Stimulated activated effector memory CD8-positive, alpha-beta T cell treated with anti-CD3 and anti-CD28 coated beads, Interleukin-12 subunit alpha, Interleukin-12 subunit beta, amount 100 ng/mL, for 72 hours (primary cell): ENCODE data around the gene TRAPPC5.

Experiments
- ATAC-seq: fragments of 150-1000 bp; cut with Tn5 transposase; 2 replicates; pipeline ENCODE4 v1.10.0; 2021
- DNase-seq, 2 donors: peaks; one replicate each; pipeline ENCODE4 v3.0.0; 2021 to 2022; ENCODE audit warnings: low spot score in 2 of 2
- H3K27ac Mint-ChIP-seq: one replicate; pipeline ENCODE4 v1.8.0; 2022; ENCODE audit warnings: mild to moderate bottlenecking, mixed read lengths
- H3K36me3 Mint-ChIP-seq: one replicate; pipeline ENCODE4 v1.8.0; 2022; ENCODE audit warnings: mild to moderate bottlenecking, mixed read lengths
- H3K4me1 Mint-ChIP-seq: one replicate; pipeline ENCODE4 v1.8.0; 2022; ENCODE audit warnings: mixed read lengths
- H3K4me3 Mint-ChIP-seq: one replicate; pipeline ENCODE4 v1.8.0; 2022; ENCODE audit warnings: mild to moderate bottlenecking, mixed read lengths
- H3K9me3 Mint-ChIP-seq: one replicate; pipeline ENCODE4 v1.8.0; 2022; ENCODE audit warnings: mixed read lengths

Gene TRAPPC5

DNA sequence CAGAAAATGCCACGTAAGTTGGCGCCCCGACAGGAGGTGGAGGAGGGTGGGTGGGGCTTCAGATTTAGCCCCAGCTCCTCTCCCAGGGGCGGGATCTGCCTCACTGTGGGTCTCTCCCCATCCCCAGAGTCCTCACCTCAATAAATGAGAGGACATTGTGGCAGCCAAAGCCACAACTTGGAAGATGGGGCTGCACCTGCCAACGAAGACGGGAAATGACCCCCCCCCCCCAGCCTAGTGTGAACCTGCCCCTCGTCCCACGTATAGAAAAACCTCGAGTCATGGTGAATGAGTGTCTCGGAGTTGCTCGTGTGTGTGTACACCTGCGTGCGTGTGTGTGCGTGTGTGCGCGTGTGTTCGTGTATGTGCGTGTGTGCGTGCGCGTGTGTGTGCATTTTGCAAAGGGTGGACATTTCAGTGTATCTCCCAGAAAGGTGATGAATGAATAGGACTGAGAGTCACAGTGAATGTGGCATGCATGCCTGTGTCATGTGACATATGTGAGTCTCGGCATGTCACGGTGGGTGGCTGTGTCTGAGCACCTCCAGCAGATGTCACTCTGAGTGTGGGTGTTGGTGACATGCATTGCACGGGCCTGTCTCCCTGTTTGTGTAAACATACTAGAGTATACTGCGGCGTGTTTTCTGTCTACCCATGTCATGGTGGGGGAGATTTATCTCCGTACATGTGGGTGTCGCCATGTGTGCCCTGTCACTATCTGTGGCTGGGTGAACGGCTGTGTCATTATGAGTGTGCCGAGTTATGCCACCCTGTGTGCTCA, 1.5 kb upstream of the TRAPPC5 start:
- Mint-ChIP-seq H3K36me3 (peaks cover 37% of the 10 kb centered on the region), H3K4me1 (peaks cover 65% of the 10 kb centered on the region), H3K4me3 (peak overlapping the region; percentile 90), H3K27ac (peak overlapping the region; percentile 35), H3K9me3 (no peaks in the 10 kb centered on the region)
- ATAC-seq (peak; percentile 82), DNase-seq (peak; percentile 14 to 63)

DNA sequence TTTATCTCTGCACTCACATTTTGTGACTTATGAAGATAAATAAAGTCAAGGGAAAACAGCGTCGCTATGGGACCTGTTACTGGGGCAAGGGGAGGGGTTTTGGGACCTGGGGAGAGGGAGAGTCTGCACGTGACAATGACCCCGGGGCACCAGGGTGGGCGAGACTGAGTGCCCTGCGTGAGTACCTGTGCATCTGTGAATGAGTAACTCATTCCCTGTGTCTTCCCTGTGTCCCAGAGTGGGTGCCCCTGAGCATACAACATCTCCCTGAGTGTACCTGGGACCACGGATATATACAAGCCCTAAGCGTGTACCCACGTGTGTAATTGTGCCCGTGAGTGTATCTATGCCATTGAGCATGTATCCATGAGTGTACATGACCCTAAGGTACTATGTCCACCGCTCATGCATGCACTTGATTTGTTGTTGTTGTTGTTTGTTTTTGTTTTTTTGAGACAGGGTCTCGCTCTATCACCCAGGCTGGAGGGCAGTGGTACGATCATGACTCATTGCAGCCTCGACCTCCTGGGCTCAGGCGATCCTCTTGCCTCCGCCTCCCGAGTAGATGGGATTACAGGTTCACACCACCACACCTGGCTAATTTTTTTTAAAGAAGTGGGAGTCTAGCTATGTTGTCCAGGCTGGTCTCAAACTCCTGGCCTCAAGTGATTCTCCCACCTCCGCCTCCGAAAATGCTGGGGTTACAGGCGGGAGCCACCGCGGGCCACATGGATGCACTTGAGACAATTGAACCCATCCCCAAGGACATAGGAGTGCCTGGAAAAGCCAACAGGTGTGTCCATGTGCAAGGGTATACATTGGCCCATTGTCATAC, 645 bp upstream of the TRAPPC5 start:
- DNase-seq = no peak
- Mint-ChIP-seq H3K9me3 (no peaks in the 10 kb centered on the region), H3K27ac (peak overlapping the region; percentile 35), H3K4me1 (peaks cover 59% of the 10 kb centered on the region), H3K4me3 (peak overlapping the region; percentile 90), H3K36me3 (peaks cover 44% of the 10 kb centered on the region)
- no peak for ATAC-seq

DNA sequence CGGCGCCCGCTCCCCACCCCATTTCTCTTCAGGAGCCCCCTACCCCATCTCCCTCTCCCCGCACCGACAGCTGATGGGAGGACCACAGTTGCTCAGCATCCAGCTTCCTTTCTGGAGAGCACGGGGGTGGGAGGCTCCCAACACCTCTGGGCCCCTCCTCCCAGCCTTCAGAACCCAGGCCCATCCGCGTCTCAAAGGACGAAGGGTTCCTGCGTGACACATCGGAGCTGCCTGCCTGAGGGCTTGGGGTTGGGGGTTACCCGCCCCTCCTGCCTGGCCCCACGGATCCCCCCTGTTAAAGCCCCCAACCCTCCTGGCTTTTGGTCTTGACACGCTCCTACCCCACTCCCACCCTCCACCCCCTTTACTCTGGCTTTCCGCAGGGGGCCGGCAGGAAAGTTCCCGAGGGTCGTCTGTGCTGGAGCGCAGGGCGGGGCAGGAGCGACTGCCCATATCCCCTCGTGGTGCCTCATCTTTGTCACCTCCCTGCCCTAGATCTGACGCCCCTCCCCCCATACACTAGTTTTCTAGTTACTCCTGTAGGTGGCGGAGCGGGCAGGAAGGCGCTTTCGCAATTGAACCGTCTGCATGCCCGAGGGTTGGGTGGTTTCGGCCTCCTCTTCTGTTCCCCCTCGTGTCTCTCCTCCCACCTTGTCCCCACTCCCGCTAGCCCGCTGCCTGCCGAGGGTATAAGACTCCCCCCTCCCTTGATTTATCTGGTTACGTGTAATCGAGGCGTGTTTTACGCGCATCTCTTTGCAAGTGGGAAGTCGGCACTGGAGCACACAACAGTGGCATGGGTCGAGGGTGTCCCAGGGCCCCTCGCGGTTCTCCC, 924 bp downstream of the TRAPPC5 start:
- peaks cover 51% of the 10 kb centered on the region for H3K36me3 Mint-ChIP-seq
- H3K27ac Mint-ChIP-seq = peak overlapping the region; percentile 93
- no peaks in the 10 kb centered on the region for H3K9me3 Mint-ChIP-seq
- peak; percentile 63 to 87 for DNase-seq
- peaks cover 61% of the 10 kb centered on the region for H3K4me1 Mint-ChIP-seq
- ATAC-seq = peak; percentile 58
- peak overlapping the region; percentile 90 for H3K4me3 Mint-ChIP-seq

DNA sequence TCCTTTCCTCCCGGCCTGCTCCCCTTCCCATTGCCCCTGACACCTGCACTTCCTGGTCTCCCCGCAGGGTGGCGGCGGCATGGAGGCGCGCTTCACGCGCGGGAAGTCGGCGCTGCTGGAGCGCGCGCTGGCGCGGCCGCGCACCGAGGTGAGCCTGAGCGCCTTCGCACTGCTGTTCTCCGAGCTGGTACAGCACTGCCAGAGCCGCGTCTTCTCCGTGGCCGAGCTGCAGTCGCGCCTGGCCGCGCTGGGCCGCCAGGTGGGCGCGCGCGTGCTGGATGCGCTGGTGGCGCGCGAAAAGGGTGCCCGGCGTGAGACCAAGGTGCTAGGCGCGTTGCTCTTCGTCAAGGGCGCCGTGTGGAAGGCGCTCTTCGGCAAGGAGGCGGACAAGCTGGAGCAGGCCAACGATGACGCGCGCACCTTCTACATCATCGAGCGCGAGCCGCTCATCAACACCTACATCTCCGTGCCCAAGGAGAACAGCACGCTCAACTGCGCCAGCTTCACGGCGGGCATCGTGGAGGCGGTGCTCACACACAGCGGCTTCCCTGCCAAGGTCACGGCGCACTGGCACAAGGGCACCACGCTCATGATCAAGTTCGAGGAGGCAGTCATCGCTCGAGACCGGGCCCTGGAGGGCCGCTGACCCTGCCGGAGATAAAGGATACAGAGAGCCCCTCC, 1.7 kb downstream of the TRAPPC5 start:
- Mint-ChIP-seq H3K27ac (peak overlapping the region; percentile 93), H3K36me3 (peaks cover 55% of the 10 kb centered on the region), H3K4me3 (peak overlapping the region; percentile 90), H3K4me1 (peaks cover 53% of the 10 kb centered on the region), H3K9me3 (no peaks in the 10 kb centered on the region)
- no peak for ATAC-seq
- no peak for DNase-seq

DNA sequence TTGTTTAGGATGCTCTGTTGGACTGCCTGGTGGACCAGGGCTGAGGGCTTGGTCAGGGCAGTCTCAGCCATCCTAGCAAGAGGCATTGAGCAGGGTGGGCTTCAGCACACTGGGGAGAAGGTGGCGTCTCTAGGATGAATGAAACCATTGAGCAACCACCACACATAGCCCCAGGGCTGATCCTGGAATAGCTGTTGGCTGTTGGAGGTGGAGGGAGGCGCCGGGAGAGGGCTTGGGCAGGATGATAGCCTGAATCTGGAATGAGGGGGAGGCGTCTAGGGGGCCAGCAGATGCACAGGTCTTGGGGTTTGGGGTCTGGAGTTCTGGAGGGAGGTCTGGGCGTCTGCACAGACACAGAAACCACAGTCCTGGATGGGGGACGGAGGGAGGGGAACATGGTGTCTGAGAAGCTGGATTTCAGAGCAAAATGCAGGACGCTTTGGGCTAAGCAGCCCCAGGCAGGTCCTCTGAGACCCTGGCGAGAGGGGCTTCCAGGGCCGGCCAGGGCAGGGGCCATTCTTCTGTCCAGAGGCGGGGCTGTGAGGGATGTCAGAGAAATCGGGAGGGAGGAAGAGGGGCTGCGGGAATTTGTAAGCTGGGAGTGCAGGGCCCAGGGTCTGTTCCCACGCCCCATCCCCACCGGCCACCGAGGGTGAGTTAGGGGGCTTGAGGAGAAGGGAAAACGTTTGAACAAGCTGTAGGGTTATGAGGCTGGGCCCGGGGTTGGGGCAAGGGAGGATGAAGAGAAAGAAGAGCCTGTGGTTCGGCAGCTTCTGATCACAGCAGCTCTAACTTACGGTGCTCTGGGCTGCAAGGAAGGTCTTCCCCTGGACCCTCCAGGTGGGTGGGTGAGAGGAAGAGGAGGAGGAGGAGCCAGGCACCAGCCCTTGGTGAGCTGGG, 5.2 kb downstream of the TRAPPC5 start:
- H3K9me3 Mint-ChIP-seq = no peaks in the 10 kb centered on the region
- H3K36me3 Mint-ChIP-seq = peaks cover 47% of the 10 kb centered on the region
- H3K4me1 Mint-ChIP-seq = peaks cover 25% of the 10 kb centered on the region
- peak overlapping the region; percentile 60 for H3K27ac Mint-ChIP-seq
- H3K4me3 Mint-ChIP-seq = no peak overlapping the region
- no peak for DNase-seq
- no peak for ATAC-seq

- Mint-ChIP-seq H3K36me3 (peaks cover 37% of the 10 kb centered on the region), H3K4me1 (peaks cover 16% of the 10 kb centered on the region), H3K27ac (no peak overlapping the region), H3K9me3 (no peaks in the 10 kb centered on the region), H3K4me3 (no peak overlapping the region)
- ATAC-seq = no peak
- DNase-seq = no peak
Measured at GRCh38 chr19:7687177-7687576, 6.5 kb downstream of the TRAPPC5 start.

DNA sequence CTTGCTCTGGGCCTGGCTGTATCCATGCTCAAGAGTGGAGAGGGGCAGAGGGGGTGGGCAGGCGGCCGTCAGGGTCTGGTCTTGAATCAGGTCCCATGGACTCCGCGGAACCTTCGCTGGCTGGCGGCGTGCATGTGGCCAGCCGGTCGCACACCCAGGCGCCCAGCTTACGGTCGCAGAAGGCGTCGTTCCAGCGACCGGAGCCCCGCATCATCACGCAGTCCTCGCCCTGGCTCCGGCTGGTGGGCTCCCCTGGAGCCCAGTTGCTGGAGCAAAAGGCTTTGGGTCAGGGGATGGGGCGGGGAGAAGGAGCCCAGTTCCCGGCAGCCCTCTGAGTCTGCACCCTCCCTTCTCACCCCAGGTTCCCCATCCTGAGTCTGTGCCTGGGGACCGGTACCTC, 8.5 kb downstream of the TRAPPC5 start:
- peaks cover 18% of the 10 kb centered on the region for H3K36me3 Mint-ChIP-seq
- DNase-seq = no peak
- H3K9me3 Mint-ChIP-seq = no peaks in the 10 kb centered on the region
- H3K27ac Mint-ChIP-seq = no peak overlapping the region
- H3K4me1 Mint-ChIP-seq = peaks cover 10% of the 10 kb centered on the region
- no peak overlapping the region for H3K4me3 Mint-ChIP-seq
- ATAC-seq = no peak

GRCh38 chr19:7690779-7691258, 10.2 kb downstream of the TRAPPC5 start:
- no peak overlapping the region for H3K4me3 Mint-ChIP-seq
- ATAC-seq (peak; percentile 58), DNase-seq (peak in 1 of 2 donors; percentile 69)
- no peak overlapping the region for H3K27ac Mint-ChIP-seq
- peaks cover 5% of the 10 kb centered on the region for H3K36me3 Mint-ChIP-seq
- no peaks in the 10 kb centered on the region for H3K9me3 Mint-ChIP-seq
- H3K4me1 Mint-ChIP-seq = peaks cover 4% of the 10 kb centered on the region

DNA sequence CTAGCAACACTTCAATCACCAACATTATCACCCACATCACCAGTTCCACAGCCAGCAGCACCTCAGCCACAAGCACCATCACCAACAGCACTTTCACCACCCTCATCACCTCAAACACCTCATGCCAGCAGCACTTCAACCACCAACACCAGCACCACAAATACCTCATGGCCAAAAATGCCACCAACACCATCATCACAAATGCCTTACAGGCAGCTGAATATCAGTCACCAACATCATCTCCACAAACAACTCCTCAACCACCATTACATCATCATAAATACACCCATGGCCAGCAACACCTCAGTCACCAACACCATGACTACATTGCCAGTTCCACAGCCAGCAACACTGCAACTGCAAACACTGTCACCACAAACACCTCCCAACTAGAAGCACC, 10.9 kb downstream of the TRAPPC5 start:
- Mint-ChIP-seq H3K27ac (no peak overlapping the region), H3K36me3 (peaks cover 7% of the 10 kb centered on the region), H3K9me3 (no peaks in the 10 kb centered on the region), H3K4me1 (no peaks in the 10 kb centered on the region), H3K4me3 (no peak overlapping the region)
- ATAC-seq (peak; percentile 81), DNase-seq (peak in 1 of 2 donors; percentile 62)

DNA sequence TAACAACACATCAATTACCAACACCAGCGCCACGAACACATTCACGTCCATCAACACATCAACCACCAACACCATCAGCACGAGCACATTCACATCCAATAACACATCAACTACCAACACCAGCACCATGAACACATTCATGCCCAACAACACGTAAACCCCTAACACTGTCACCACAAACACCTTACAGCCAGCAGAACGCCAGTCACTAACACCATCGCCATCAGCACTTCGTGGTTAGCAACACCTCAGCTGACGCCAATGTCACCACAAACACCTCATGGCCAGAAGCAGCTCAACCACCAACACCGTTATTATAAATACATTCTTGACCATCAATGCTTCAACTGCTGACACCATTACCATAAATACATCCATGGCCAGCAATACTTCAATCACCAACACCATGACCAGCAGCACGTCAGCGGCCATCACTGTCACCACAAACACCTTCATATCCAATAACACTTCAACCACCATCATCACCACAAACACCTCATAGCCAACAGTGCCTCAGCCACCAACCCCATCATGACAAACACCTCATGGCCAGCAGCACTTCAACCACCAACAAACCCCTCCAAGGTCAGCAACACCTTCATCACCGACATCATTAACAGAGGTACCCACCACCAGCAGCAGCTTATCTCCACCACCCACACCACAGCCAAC, 11.9 kb downstream of the TRAPPC5 start:
- Mint-ChIP-seq H3K27ac (no peak overlapping the region), H3K9me3 (no peaks in the 10 kb centered on the region), H3K4me3 (no peak overlapping the region), H3K36me3 (peaks cover 9% of the 10 kb centered on the region), H3K4me1 (no peaks in the 10 kb centered on the region)
- ATAC-seq = peak; percentile 73
- DNase-seq = no peak

GRCh38 chr19:7694499-7694898, 13.9 kb downstream of the TRAPPC5 start:
- Mint-ChIP-seq H3K27ac (no peak overlapping the region), H3K9me3 (no peaks in the 10 kb centered on the region), H3K36me3 (peaks cover 15% of the 10 kb centered on the region), H3K4me1 (peaks cover 13% of the 10 kb centered on the region), H3K4me3 (no peak overlapping the region)
- ATAC-seq = no peak
- DNase-seq = no peak

- peaks cover 33% of the 10 kb centered on the region for H3K4me1 Mint-ChIP-seq
- no peak overlapping the region for H3K27ac Mint-ChIP-seq
- ATAC-seq (no peak), DNase-seq (no peak)
- H3K36me3 Mint-ChIP-seq = peaks cover 18% of the 10 kb centered on the region
- no peak overlapping the region for H3K4me3 Mint-ChIP-seq
- no peaks in the 10 kb centered on the region for H3K9me3 Mint-ChIP-seq
Measured at GRCh38 chr19:7697721-7698287, 17.2 kb downstream of the TRAPPC5 start.

- no peaks in the 10 kb centered on the region for H3K9me3 Mint-ChIP-seq
- H3K36me3 Mint-ChIP-seq = peaks cover 23% of the 10 kb centered on the region
- peak overlapping the region; percentile 67 for H3K4me3 Mint-ChIP-seq
- H3K27ac Mint-ChIP-seq = peak overlapping the region; percentile 91
- H3K4me1 Mint-ChIP-seq = peaks cover 34% of the 10 kb centered on the region
- ATAC-seq (no peak), DNase-seq (no peak)
Measured at GRCh38 chr19:7698583-7698982, 17.9 kb downstream of the TRAPPC5 start.
